ENCODE measurements around the gene MSRB2. TPM values are rescaled to one million over a fixed set of nuclear protein-coding genes. Genes with fewer than 3 reads are reported as not detected.

Gene MSRB2
- total and polyA plus RNA-seq, 5 experiments from 2014 or later, result 6.1 to 12.3 (median 11.3) TPM

DNA sequence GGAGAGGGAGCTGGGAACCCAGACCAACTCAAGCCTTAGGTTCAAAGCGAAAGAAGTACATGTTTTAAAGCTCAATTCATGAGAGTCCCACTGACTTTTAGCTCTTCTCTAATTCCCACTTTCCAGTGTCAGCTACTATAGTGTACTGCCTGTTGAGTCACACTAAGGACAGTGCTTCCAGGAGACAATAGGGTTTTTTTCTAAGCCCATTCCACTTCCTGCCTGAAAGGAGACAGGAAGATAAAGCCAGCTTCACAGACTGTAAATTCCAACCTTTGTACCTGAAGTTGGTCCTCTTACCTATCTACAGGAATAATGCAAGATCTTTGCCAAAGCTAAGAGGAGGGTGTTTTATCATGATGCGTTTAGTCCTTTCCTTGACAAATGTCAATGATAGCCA lies 4.4 kb downstream of the MSRB2 start:
- Mint-ChIP-seq H3K4me3 (no peak overlapping the region), H3K9me3 (peaks cover 0 to 7% (median 0%) of the 10 kb centered on the region in 9 donors), H3K27me3 (no peaks in the 10 kb centered on the region), H3K36me3 (peaks cover 11 to 13% (median 12%) of the 10 kb centered on the region in 3 donors), H3K4me1 (peaks cover 20 to 44% (median 31%) of the 10 kb centered on the region in 4 donors), H3K27ac (peak overlapping the region in 1 of 10 donors; percentile 14)
- POLR2A ChIA-PET, result no interaction called here
- DNase-seq (no peak), ATAC-seq (no peak)

GRCh38 chr10:23100331-23101030 lies 5.1 kb downstream of the MSRB2 start:
- ATAC-seq (no peak), DNase-seq (no peak)
- Mint-ChIP-seq H3K9me3 (peaks cover 0 to 7% (median 0%) of the 10 kb centered on the region in 9 donors), H3K27ac (peak overlapping the region in 3 of 10 donors; percentile 14 to 57 (median 35)), H3K4me3 (no peak overlapping the region), H3K36me3 (peaks cover 18 to 19% (median 19%) of the 10 kb centered on the region in 3 donors), H3K27me3 (no peaks in the 10 kb centered on the region), H3K4me1 (peaks cover 18 to 39% (median 30%) of the 10 kb centered on the region in 4 donors)
- POLR2A ChIA-PET, result no interaction called here

DNA sequence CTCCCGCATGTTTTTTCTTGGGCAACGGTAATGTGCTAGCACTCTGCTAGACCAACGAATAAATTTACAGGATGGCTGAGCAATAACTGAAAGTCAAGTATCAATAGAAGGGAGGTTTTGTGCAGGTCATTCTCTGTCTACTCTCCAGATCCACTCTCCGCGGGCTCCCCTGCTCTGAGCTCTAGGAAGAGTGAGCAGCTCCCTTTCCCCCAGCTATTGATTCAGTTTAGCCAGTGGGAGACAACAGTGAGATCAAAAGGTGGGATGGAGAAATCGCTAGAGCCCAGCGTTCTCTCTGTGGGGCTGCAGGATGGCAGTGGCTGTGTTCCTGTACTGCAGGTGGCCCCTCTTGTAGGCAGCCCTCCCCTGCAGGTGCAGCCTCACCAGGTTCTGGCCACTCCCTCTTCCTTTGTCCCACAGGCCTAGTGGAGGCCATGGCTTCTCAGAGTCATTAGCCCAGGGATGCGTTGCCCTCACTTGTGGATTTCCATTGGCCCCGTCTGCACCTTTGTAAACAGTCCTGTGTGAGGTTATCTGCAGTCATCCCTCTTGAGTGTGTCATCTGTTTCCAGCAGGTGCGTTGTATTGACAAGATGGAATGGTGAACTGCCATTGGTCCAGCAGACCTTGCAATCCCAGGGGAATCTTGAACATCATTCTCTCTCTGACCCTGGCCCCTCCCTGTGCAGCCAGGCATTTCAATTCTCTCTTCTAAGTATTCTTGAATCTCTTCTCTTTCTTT lies 11.1 kb downstream of the MSRB2 start:
- Mint-ChIP-seq H3K27ac (peak overlapping the region in 1 of 10 donors; percentile 66), H3K27me3 (no peaks in the 10 kb centered on the region), H3K4me3 (no peak overlapping the region), H3K4me1 (peaks cover 0 to 18% (median 0%) of the 10 kb centered on the region in 4 donors), H3K9me3 (peaks cover 0 to 4% (median 0%) of the 10 kb centered on the region in 9 donors), H3K36me3 (peaks cover 37 to 69% (median 58%) of the 10 kb centered on the region in 3 donors)
- ATAC-seq, result no peak
- POLR2A ChIA-PET, result interaction anchor here (0.6 kb wide), 1 partner anchor 1145 kb away, joined by 5 read pairs; no protein-coding TSS in a partner anchor
- no peak for DNase-seq

DNA sequence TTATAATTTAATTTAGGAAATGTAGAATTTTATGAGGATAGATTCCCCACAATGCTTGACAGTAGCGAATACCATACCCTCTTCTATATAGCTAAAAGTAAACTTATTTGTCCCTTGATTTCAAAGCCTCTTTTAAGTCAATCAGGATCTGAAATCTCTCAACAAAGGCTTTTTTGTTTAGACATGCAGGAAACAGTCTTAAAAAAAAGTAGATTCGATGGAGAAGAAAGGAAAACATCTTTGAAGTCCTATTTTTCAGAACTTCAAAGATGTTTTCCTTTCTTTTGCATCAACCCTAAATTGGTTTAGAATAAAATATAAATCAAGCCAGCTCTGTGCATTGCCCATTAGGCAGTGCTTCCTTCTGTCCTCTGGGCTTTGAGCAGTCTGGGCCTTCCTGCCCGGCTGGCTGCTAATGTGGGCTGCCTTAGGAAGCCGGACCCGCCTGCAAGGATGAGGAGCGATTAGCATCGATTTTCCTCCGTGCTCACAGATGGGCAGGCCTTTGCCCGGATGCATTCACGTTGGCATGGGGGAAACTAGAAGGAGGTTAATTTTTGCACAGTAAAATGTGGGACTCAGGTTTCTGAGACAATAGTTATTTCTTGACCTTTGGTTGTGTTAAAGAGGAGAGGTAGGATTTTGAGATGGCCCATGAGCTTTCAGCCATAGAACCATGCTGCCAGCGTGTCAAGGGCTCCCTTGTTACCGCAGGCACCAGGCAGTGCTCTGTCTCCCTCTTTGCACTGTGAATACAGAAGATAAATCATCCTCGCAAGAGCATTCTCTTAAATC lies 15.5 kb downstream of the MSRB2 start:
- POLR2A ChIA-PET, result no interaction called here
- DNase-seq, result no peak
- ATAC-seq, result no peak
- no peaks in the 10 kb centered on the region for H3K9me3 Mint-ChIP-seq
- H3K4me1 Mint-ChIP-seq, result peaks cover 0 to 8% (median 0%) of the 10 kb centered on the region in 4 donors
- H3K36me3 Mint-ChIP-seq, result peaks cover 14 to 82% (median 60%) of the 10 kb centered on the region in 3 donors
- no peak overlapping the region for H3K4me3 Mint-ChIP-seq
- H3K27ac Mint-ChIP-seq, result no peak overlapping the region
- no peaks in the 10 kb centered on the region for H3K27me3 Mint-ChIP-seq

- Mint-ChIP-seq H3K4me1 (peaks cover 0 to 7% (median 0%) of the 10 kb centered on the region in 4 donors), H3K27ac (no peak overlapping the region)
These were observed 16.3 kb downstream of the MSRB2 start for GRCh38 chr10:23111517-23112286.

GRCh38 chr10:23114228-23114850 lies 19.0 kb downstream of the MSRB2 start:
- H3K4me3 Mint-ChIP-seq, result no peak overlapping the region
- H3K9me3 Mint-ChIP-seq, result no peaks in the 10 kb centered on the region

More at GRCh38 chr10:23111517-23112286, 16.3 kb downstream of the MSRB2 start:
- peaks cover 10 to 76% (median 54%) of the 10 kb centered on the region in 3 donors for H3K36me3 Mint-ChIP-seq
- H3K4me3 Mint-ChIP-seq, result no peak overlapping the region
- no peaks in the 10 kb centered on the region for H3K9me3 Mint-ChIP-seq
- DNase-seq, result no peak
- ATAC-seq, result no peak
- POLR2A ChIA-PET, result no interaction called here
- no peaks in the 10 kb centered on the region for H3K27me3 Mint-ChIP-seq

GRCh38 chr10:23116486-23117205 lies 21.3 kb downstream of the MSRB2 start:
- ATAC-seq (no peak), DNase-seq (no peak)
- Mint-ChIP-seq H3K4me3 (no peak overlapping the region), H3K27ac (peak overlapping the region in 3 of 10 donors; percentile 29 to 63 (median 41)), H3K4me1 (peaks cover 0 to 5% (median 1%) of the 10 kb centered on the region in 4 donors), H3K27me3 (no peaks in the 10 kb centered on the region), H3K36me3 (peaks cover 5 to 75% (median 56%) of the 10 kb centered on the region in 3 donors), H3K9me3 (no peaks in the 10 kb centered on the region)
- POLR2A ChIA-PET, result no interaction called here

More at GRCh38 chr10:23114228-23114850, 19.0 kb downstream of the MSRB2 start:
- peaks cover 0 to 5% (median 1%) of the 10 kb centered on the region in 4 donors for H3K4me1 Mint-ChIP-seq
- DNase-seq (no peak), ATAC-seq (no peak)
- POLR2A ChIA-PET, result no interaction called here
- H3K36me3 Mint-ChIP-seq, result peaks cover 5 to 71% (median 49%) of the 10 kb centered on the region in 3 donors
- no peak overlapping the region for H3K27ac Mint-ChIP-seq
- H3K27me3 Mint-ChIP-seq, result no peaks in the 10 kb centered on the region

- Mint-ChIP-seq H3K27me3 (peaks cover 0 to 2% (median 0%) of the 10 kb centered on the region in 5 donors), H3K4me3 (no peak overlapping the region), H3K9me3 (peaks cover 0 to 10% (median 7%) of the 10 kb centered on the region in 9 donors), H3K4me1 (peaks cover 0 to 5% (median 1%) of the 10 kb centered on the region in 4 donors), H3K36me3 (peaks cover 12 to 43% (median 42%) of the 10 kb centered on the region in 3 donors), H3K27ac (no peak overlapping the region)
- POLR2A ChIA-PET, result no interaction called here
- DNase-seq (no peak), ATAC-seq (no peak)
These were observed 24.9 kb downstream of the MSRB2 start for GRCh38 chr10:23120001-23120934.

GRCh38 chr10:23121135-23121534 lies 25.8 kb downstream of the MSRB2 start:
- Mint-ChIP-seq H3K36me3 (peaks cover 17 to 45% (median 41%) of the 10 kb centered on the region in 3 donors), H3K27me3 (peaks cover 0 to 2% (median 0%) of the 10 kb centered on the region in 5 donors), H3K27ac (peak overlapping the region in 1 of 10 donors; percentile 28), H3K9me3 (peaks cover 0 to 17% (median 8%) of the 10 kb centered on the region in 9 donors), H3K4me3 (no peak overlapping the region), H3K4me1 (peaks cover 0 to 5% (median 1%) of the 10 kb centered on the region in 4 donors)
- DNase-seq, result no peak
- POLR2A ChIA-PET, result no interaction called here
- no peak for ATAC-seq

DNA sequence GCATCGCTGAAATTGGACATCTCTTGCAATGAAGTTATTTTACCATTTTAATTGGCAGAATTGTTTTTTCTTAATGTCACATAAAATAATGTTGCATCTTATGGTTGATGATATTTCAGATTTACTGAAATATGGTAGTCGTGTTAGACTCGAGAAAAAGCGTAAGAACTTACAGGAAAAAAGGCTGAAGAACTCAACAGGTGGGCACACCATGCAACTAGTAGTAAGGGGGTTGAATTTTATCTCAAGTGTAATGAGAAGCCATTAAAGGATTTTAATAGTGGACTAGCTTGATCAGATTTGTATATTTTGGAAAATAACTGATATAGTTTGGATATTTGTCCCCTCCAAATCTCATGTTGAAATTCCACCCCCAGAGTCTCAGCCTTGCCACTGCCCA lies 41.1 kb downstream of the MSRB2 start:
- peaks cover 1 to 21% (median 9%) of the 10 kb centered on the region in 5 donors for H3K27me3 Mint-ChIP-seq
- peaks cover 0 to 21% (median 14%) of the 10 kb centered on the region in 9 donors for H3K9me3 Mint-ChIP-seq
- no peak overlapping the region for H3K4me3 Mint-ChIP-seq
- POLR2A ChIA-PET, result no interaction called here
- DNase-seq (no peak), ATAC-seq (no peak)
- peaks cover 2 to 18% (median 13%) of the 10 kb centered on the region in 3 donors for H3K36me3 Mint-ChIP-seq
- no peak overlapping the region for H3K27ac Mint-ChIP-seq
- H3K4me1 Mint-ChIP-seq, result no peaks in the 10 kb centered on the region
